Ovary (tissue), 9 donors: ENCODE data around the gene TTC39A. TPM values are rescaled to one million over a fixed set of nuclear protein-coding genes. Genes with fewer than 3 reads are reported as not detected.

ENCODE experiments used
- DNase-seq, 5 donors: peaks; one replicate each; pipeline ENCODE4 v3.0.0-alpha.2; 2019 to 2020
- H3K27ac ChIP-seq, 2 donors: fragments of 200-600 bp; one replicate each; pipeline versions ENCODE4 v1.5.1 to v1.8.0; 2019 to 2022
- H3K27me3 ChIP-seq: fragments of 200-600 bp; one replicate; pipeline ENCODE4 v1.8.0; 2022
- H3K36me3 ChIP-seq: fragments of 200-600 bp; sonication (generic); one replicate; pipeline ENCODE4 v1.5.1; 2019
- H3K4me1 ChIP-seq: one replicate; pipeline ENCODE4 v1.8.1; 2013; ENCODE audit warnings: mild to moderate bottlenecking, moderate library complexity; ENCODE audit not compliant: insufficient read depth
- H3K4me3 ChIP-seq: fragments of 200-600 bp; sonication (generic); one replicate; pipeline ENCODE4 v1.5.1; 2017
- H3K9me3 ChIP-seq, 2 donors: fragments of 200-600 bp in 1 of 2; sonication (generic) in 1 of 2; one replicate each; pipeline versions ENCODE4 v1.5.1 to v1.8.1; 2013 to 2019; ENCODE audit warnings: mild to moderate bottlenecking in 1 of 2, moderate library complexity in 1 of 2
- EP300 ChIP-seq: sonication (generic); formaldehyde crosslinking; IDR thresholded peaks from one replicate; pipeline ENCODE4 v1.6.1; 2017; ENCODE audit warnings: antibody characterized with exemption
- POLR2A ChIP-seq: fragments of 450-650 bp; IDR thresholded peaks from one replicate; pipeline ENCODE4 v1.6.1; 2017; ENCODE audit warnings: antibody characterized with exemption, mild to moderate bottlenecking, moderate library complexity
- WGBS, 3 donors: extraction: QIAGEN DNeasy Blood & Tissue Kit in 1 of 3; methylation state at CpG; one replicate each; pipeline versions ENCODE4 v1.1.5 to v1.1.7; 2013 to 2017; 5-methylcytosine and 5-hydroxymethylcytosine counted together
- intact Hi-C, 4 donors: fragments of 100-400 bp; cut with DNase I; formaldehyde crosslinking; loops; one replicate each; pipeline versions ENCODE4 v1.11.0 to v1.15.1; 2022 to 2023
- polyA plus RNA-seq, 2 donors: library from polyadenylated mRNA; stranded (reverse); fragments of 200-250 nt in 1 of 2; fragments of 350-450 nt in 1 of 2; fragmentation: Illumina TruSeq in 1 of 2; extraction: RNeasy Lipid Tissue Mini Kit (QIAGEN cat#74804) in 1 of 2; gene quantifications; one replicate each; pipeline ENCODE4 v1.2.3, GENCODE V29; 2013 to 2014
- total RNA-seq, 7 donors: library from RNA; depleted of rRNA in 2 of 7; stranded (reverse); fragments of >200 nt in 2 of 7; fragmentation: NEBNext Ultra II Directional in 3 of 7; extraction: Animal tissue kit (Norgen Biotek cat#: 25700) in 3 of 7; gene quantifications; one replicate each; pipeline versions ENCODE4 v1.1.0 to v1.2.4, GENCODE V29; 2016 to 2023
- TF ChIP-seq, protein P1 (sequence below), 3 donors: fragments of 450-650 bp in 2 of 3; fragments of 200-600 bp in 1 of 3; IDR thresholded peaks; one replicate each; pipeline versions ENCODE4 v1.5.1 to v1.8.0; 2016 to 2022; ENCODE audit warnings: antibody characterized with exemption in 3 of 3, mild to moderate bottlenecking in 1 of 3
- donor health status: DM: no; HTN: no; CAD: no; lungs with moderate emphysema.
- donor health status: DM: no; HTN: no; CAD: no.
- donor health status: Bipolar disorder and iron deficiency.
- donor health status: DM: yes; HTN: yes; CAD: no.
- donor health status: DM: no; HTN: no; CAD: no.
- donor health status: DM: yes; HTN: yes; CAD: no.

The TTC39A gene
- total and polyA plus RNA-seq, 9 donors: 0.28 to 10.7 (median 0.62) TPM

DNA sequence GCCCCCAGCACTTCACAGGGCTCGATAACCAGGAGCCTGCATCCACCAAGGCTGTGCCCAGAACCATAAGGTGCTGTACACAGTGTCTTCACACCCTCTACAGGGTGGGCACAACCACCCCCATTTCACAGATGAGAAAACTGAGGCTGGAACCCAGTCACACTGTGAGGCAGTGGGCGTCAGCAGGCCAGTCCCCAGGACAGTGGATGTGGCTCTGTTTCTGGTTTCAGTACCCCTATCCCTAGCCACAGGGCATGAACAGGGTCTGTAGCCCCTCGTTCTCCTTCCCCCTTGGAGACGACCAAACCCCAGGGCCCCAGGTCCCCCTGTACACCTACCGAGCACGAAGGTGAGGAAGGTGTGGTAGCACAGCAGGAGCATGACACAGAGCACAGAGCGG, 27.6 kb downstream of the TTC39A start:
- no peaks in the 10 kb centered on the region for H3K4me1 ChIP-seq
- H3K9me3 ChIP-seq: no peaks in the 10 kb centered on the region
- no peaks in the 10 kb centered on the region for H3K27me3 ChIP-seq
- no peak for DNase-seq
- TF ChIP-seq POLR2A: no peak
- TF ChIP-seq, protein P1, sequence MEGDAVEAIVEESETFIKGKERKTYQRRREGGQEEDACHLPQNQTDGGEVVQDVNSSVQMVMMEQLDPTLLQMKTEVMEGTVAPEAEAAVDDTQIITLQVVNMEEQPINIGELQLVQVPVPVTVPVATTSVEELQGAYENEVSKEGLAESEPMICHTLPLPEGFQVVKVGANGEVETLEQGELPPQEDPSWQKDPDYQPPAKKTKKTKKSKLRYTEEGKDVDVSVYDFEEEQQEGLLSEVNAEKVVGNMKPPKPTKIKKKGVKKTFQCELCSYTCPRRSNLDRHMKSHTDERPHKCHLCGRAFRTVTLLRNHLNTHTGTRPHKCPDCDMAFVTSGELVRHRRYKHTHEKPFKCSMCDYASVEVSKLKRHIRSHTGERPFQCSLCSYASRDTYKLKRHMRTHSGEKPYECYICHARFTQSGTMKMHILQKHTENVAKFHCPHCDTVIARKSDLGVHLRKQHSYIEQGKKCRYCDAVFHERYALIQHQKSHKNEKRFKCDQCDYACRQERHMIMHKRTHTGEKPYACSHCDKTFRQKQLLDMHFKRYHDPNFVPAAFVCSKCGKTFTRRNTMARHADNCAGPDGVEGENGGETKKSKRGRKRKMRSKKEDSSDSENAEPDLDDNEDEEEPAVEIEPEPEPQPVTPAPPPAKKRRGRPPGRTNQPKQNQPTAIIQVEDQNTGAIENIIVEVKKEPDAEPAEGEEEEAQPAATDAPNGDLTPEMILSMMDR (IDR thresholded peaks at IDR 0.05): no peak
- no peak for TF ChIP-seq EP300
- H3K4me3 ChIP-seq: no peak overlapping the region
- no peak overlapping the region for H3K27ac ChIP-seq
- 82 to 95% (median 84%) methylated on average over 6 to 7 of the region's 7 CpGs for WGBS, 3 donors
- H3K36me3 ChIP-seq: no peaks in the 10 kb centered on the region
- intact Hi-C loops: loop anchor here in 1 of 4 donors (10.0 kb wide), 1 partner anchor 232 kb away; no protein-coding TSS in a partner anchor

DNA sequence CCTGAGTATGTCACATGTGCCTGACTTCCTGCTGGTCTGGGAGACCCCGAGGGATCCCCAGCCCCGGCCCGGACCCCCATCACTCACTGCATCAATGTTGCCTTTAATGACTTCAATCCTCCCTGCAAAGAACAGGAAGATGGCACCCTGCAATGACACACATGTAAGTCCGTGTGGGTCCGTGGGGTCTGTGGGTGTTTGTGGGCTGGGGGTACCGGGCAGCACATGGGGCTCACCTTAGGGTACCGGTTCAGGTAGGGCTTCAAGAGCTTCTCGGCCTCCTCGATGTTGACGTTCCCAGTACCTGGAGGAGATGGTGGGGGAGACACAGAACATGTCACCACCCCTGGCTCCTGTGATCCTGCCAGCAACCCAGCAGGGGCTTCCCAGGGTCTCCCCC, 28.1 kb downstream of the TTC39A start:
- intact Hi-C loops: loop anchor here in 1 of 4 donors (10.0 kb wide), 1 partner anchor 233 kb away; no protein-coding TSS in a partner anchor
- H3K4me3 ChIP-seq: no peak overlapping the region
- no peaks in the 10 kb centered on the region for H3K4me1 ChIP-seq
- TF ChIP-seq, protein P1 (IDR thresholded peaks at IDR 0.05): no peak
- H3K27ac ChIP-seq: no peak overlapping the region
- H3K9me3 ChIP-seq: no peaks in the 10 kb centered on the region
- no peaks in the 10 kb centered on the region for H3K27me3 ChIP-seq
- H3K36me3 ChIP-seq: no peaks in the 10 kb centered on the region
- DNase-seq: no peak
- WGBS, 3 donors: 86 to 92% (median 88%) methylated on average over 10 of the region's 10 CpGs

DNA sequence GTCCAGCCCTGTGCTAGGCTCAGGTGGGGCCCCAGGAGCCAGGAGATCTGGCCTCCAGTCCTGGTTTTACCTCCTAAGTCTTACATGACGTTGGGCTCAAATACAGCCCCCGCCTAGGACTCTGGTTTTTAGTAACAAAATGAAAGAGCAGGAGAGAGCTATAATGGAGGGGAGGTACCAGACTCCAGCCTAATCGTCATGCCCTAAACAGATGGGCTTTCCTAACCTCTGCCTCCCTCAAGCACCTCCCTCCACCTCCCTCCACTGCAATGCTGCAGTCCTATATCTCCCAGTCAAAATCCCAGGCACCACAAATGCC, 28.6 kb downstream of the TTC39A start:
- WGBS, 3 donors: 71 to 73% (median 72%) methylated on average over 3 of the region's 3 CpGs
- H3K4me1 ChIP-seq: no peaks in the 10 kb centered on the region
- H3K9me3 ChIP-seq: no peaks in the 10 kb centered on the region
- DNase-seq: no peak
- intact Hi-C loops: loop anchor here in 1 of 4 donors (10.0 kb wide), 1 partner anchor 233 kb away; no protein-coding TSS in a partner anchor
- no peaks in the 10 kb centered on the region for H3K27me3 ChIP-seq
- no peak overlapping the region for H3K27ac ChIP-seq
- TF ChIP-seq POLR2A (no peak), EP300 (no peak)
- TF ChIP-seq, protein P1 (IDR thresholded peaks at IDR 0.05): no peak
- no peaks in the 10 kb centered on the region for H3K36me3 ChIP-seq
- no peak overlapping the region for H3K4me3 ChIP-seq

DNA sequence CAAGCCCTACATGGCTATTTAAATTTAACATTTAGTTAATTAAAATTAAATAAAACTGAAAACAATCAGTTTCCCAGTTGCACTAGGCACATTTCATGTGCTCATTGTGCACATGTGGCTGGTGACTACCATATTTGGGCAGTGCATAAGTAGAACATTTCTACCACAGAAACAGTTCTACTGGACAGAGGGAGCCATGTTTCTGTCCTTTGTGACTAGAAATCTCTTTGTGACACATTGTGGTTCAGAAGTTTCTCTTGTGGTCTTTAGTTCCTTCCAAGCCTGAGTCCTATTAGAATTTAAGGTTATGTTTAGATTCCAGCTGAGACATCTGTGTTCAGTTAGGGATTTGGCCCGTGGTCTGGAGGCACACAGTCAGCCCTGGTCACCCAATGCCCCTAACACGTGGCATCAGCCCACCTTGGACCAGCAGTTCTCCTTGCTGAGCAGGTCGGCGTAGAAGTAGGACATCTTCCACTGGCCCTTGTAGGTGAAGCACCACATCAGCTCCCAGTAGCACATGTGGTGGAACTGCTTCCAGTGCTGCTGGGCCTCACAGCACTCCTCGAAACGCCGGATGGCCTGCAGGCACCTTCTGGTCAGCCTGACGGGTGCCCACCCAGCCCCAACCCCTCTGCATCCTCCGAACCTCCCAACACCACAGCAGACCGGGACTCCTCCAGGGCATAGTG, 29.1 kb downstream of the TTC39A start:
- intact Hi-C loops: loop anchor here in 1 of 4 donors (10.0 kb wide), 1 partner anchor 234 kb away; no protein-coding TSS in a partner anchor
- Histone ChIP-seq H3K4me1 (peaks cover 3% of the 10 kb centered on the region), H3K9me3 (no peaks in the 10 kb centered on the region), H3K36me3 (no peaks in the 10 kb centered on the region), H3K4me3 (no peak overlapping the region), H3K27me3 (no peaks in the 10 kb centered on the region), H3K27ac (no peak overlapping the region)
- TF ChIP-seq EP300: no peak
- TF ChIP-seq, protein P1 (IDR thresholded peaks at IDR 0.05): no peak
- no peak for TF ChIP-seq POLR2A
- 72 to 87% (median 86%) methylated on average over 9 to 10 of the region's 10 CpGs for WGBS, 3 donors
- DNase-seq: no peak
